Endothelial cell of umbilical vein (primary cell): ENCODE results near the gene MFAP4. TPM values are rescaled to one million over a fixed set of nuclear protein-coding genes. Genes with fewer than 3 reads are reported as not detected.

Experiments
- Bru-seq: library from RNA; stranded (reverse); fragments of 400-500 nt; gene quantifications from one replicate; lab custom pipeline; 2021; lab: Mats Ljungman, UMichigan
- BruChase-seq, 2 experiments: library from RNA; stranded (reverse); fragments of 400-500 nt; gene quantifications; one replicate each; lab custom pipeline; 2021; lab: Mats Ljungman, UMichigan
- BruUV-seq: library from RNA; stranded (reverse); fragments of 400-500 nt; replicated peaks from 2 replicates; lab custom pipeline; 2021; lab: Mats Ljungman, UMichigan
- CTCF ChIA-PET: fragments of 300-600, 350-600 bp; sonication (Branson Sonifier 250); formaldehyde crosslinking; loops from one replicate; lab custom pipeline; 2021; ENCODE audit warnings: antibody characterized with exemption, inconsistent platforms; lab: Charles Lee
- POLR2A ChIA-PET: fragments of 300-600, 350-600 bp; sonication (Branson Sonifier 250); formaldehyde crosslinking; loops from one replicate; lab custom pipeline; 2021; ENCODE audit warnings: antibody characterized with exemption, inconsistent platforms; lab: Charles Lee
- DNase-seq: peaks from one replicate; pipeline ENCODE4 v3.0.0-alpha.2; 2011; ENCODE audit warnings: low read depth, low spot score
- FAIRE-seq: peaks from 2 replicates; lab custom pipeline; 2011; peaks lifted over from hg19 to GRCh38; lab: Jason Lieb, UNC
- H2AFZ ChIP-seq: 2 replicates; pipeline ENCODE4 v1.6.0; 2012; ENCODE audit warnings: low read depth, low read length, control low read depth, inconsistent platforms
- H3K27ac ChIP-seq: 2 replicates; pipeline ENCODE4 v1.5.1; 2011; ENCODE audit warnings: low read depth, mild to moderate bottlenecking, control low read depth, low read length, moderate library complexity; ENCODE audit not compliant: insufficient read depth
- H3K27me3 ChIP-seq, 2 experiments: 2 replicates each; pipeline versions ENCODE4 v1.6.0 to v1.6.1; 2011; ENCODE audit warnings: low read length in 2 of 2, mixed read lengths in 1 of 2; ENCODE audit not compliant: control insufficient read depth in 2 of 2, insufficient read depth in 2 of 2
- H3K36me3 ChIP-seq, 2 experiments: 2 replicates in 1 of 2; 3 replicates in 1 of 2; pipeline ENCODE4 v1.5.1; 2011; ENCODE audit warnings: low read length in 2 of 2, mild to moderate bottlenecking in 1 of 2, moderate library complexity in 1 of 2; ENCODE audit not compliant: control insufficient read depth in 2 of 2, insufficient read depth in 2 of 2; ENCODE audit errors: extremely low read depth in 1 of 2
- H3K4me1 ChIP-seq: 3 replicates; pipeline ENCODE4 v1.5.1; 2011; ENCODE audit warnings: mild to moderate bottlenecking, low read length; ENCODE audit not compliant: control insufficient read depth, insufficient read depth; ENCODE audit errors: extremely low read depth
- H3K4me2 ChIP-seq: 2 replicates; pipeline ENCODE4 v1.6.1; 2011; ENCODE audit warnings: low read length, control low read depth, mixed read lengths; ENCODE audit not compliant: insufficient read depth
- H3K4me3 ChIP-seq, 3 experiments: fragments of 200-600 bp in 1 of 3; sonication (generic), shearing (Covaris generic) in 1 of 3; replicated peaks in 1 of 3; 2 replicates each; pipeline ENCODE4 v1.5.1; 2011 to 2016; ENCODE audit warnings: control low read depth in 3 of 3, low read length in 3 of 3, mild to moderate bottlenecking in 2 of 3, inconsistent platforms in 1 of 3, low read depth in 1 of 3, moderate library complexity in 1 of 3; ENCODE audit not compliant: insufficient read depth in 1 of 3
- H3K79me2 ChIP-seq: 2 replicates; pipeline ENCODE4 v1.6.0; 2012; ENCODE audit warnings: low read length, inconsistent platforms; ENCODE audit not compliant: control insufficient read depth, insufficient read depth
- H3K9ac ChIP-seq: replicated peaks from 2 replicates; pipeline ENCODE3; 2011; ENCODE audit warnings: low read length, control low read depth; ENCODE audit not compliant: insufficient read depth; ENCODE audit errors: extremely low read depth
- H3K9me1 ChIP-seq: replicated peaks from 3 replicates; pipeline ENCODE4 v1.6.0; 2011; ENCODE audit warnings: mild to moderate bottlenecking, low read length; ENCODE audit not compliant: control insufficient read depth, insufficient read depth; ENCODE audit errors: extremely low read depth
- H3K9me3 ChIP-seq: replicated peaks from 2 replicates; pipeline ENCODE4 v1.5.1; 2012; ENCODE audit warnings: low read length, inconsistent platforms; ENCODE audit not compliant: control insufficient read depth, insufficient read depth
- H4K20me1 ChIP-seq: replicated peaks from 2 replicates; pipeline ENCODE3; 2011; ENCODE audit warnings: mild to moderate bottlenecking, low read length; ENCODE audit not compliant: control insufficient read depth, insufficient read depth; ENCODE audit errors: extremely low read depth
- EZH2 ChIP-seq: IDR thresholded peaks from 2 replicates; pipeline ENCODE4 v1.6.1; 2012; ENCODE audit warnings: borderline replicate concordance, low read depth, mild to moderate bottlenecking, moderate library complexity, low read length, inconsistent platforms; ENCODE audit not compliant: severe bottlenecking
- GATA2 ChIP-seq: IDR thresholded peaks from 2 replicates; pipeline ENCODE4 v1.7.0; 2011; ENCODE audit warnings: low read depth, mild to moderate bottlenecking, moderate library complexity, mixed read lengths, low read length; ENCODE audit not compliant: insufficient read length, insufficient read depth
- POLR2AphosphoS5 ChIP-seq: IDR thresholded peaks from 2 replicates; pipeline ENCODE4 v1.6.1; 2012; ENCODE audit warnings: low read depth, mild to moderate bottlenecking, control low read depth, low read length, moderate library complexity; ENCODE audit not compliant: insufficient read depth
- dilution Hi-C: fragments of 300-500 bp; cut with MboI; formaldehyde crosslinking; loops from one replicate; pipeline ENCODE4 v1.15.0; 2019; ENCODE audit warnings: low sequenced_read_pairs; ENCODE audit not compliant: extremely low pct_ligation_motif_present
- intact Hi-C: fragments of 100-400 bp; cut with micrococcal nuclease; formaldehyde crosslinking; loops from one replicate; pipeline ENCODE4 v1.10.0; 2022
- long read RNA-seq: library from polyadenylated mRNA; stranded (forward); transcript quantifications from one replicate; pipeline ENCODE4 v2.0.0, GENCODE V29; 2021
- polyA minus RNA-seq, 3 experiments: library from RNA; depleted of rRNA, polyadenylated mRNA; stranded (reverse); fragments of >200 nt; gene quantifications; 1 replicate in 1 of 3; 2 replicates in 2 of 3; pipeline ENCODE4 v1.2.3, GENCODE V29; 2011
- polyA plus RNA-seq, 4 experiments: library from polyadenylated mRNA; depleted of rRNA in 3 of 4; stranded (reverse) in 3 of 4; unstranded in 1 of 4; fragments of >200 nt; gene quantifications; 2 replicates each; pipeline versions ENCODE4 v1.2.1 to v1.2.3, GENCODE V29; 2011 to 2012; ENCODE audit warnings: missing spikeins in 1 of 4
- total RNA-seq: library from RNA; stranded (reverse); gene quantifications from 2 replicates; pipeline ENCODE4 v1.2.3, GENCODE V29; 2021
- TF ChIP-seq, protein P1 (sequence below), 2 donors: IDR thresholded peaks; 1 replicate in 1 of 2; 2 replicates in 1 of 2; pipeline ENCODE4 v1.5.1; 2011; ENCODE audit warnings: low read length in 2 of 2, mild to moderate bottlenecking in 2 of 2, moderate library complexity in 2 of 2, control low read depth in 1 of 2, inconsistent platforms in 1 of 2, low read depth in 1 of 2; ENCODE audit not compliant: insufficient read depth in 1 of 2; ENCODE audit errors: extremely low read depth in 1 of 2
- TF ChIP-seq, protein P2 (sequence below): IDR thresholded peaks from 2 replicates; pipeline ENCODE4 v1.6.1; 2011; ENCODE audit not compliant: insufficient read depth, insufficient read length

Gene MFAP4
- total RNA-seq (not detected in 2 replicates), polyA plus RNA-seq (not detected in 2 replicates), polyA minus RNA-seq (not detected in 2 replicates), Bru-seq, nascent RNA (not detected), BruChase-seq, experiment 1, labeled RNA remaining after a 6-hour chase (not detected), BruChase-seq, experiment 2, labeled RNA remaining after a 2-hour chase (not detected)
- not detected in 2 replicates for polyA plus RNA-seq (2011; cell fraction: cytosol; rRNA removed)
- polyA plus RNA-seq (2011; cell fraction: nucleus; rRNA removed), result not detected in 2 replicates
- 0.29 TPM in 1 of 2 replicates, not detected in the other for polyA plus RNA-seq (2012)
- polyA minus RNA-seq (2011; cell fraction: cytosol; rRNA and poly(A)+ RNA removed), result not detected
- polyA minus RNA-seq (2011; cell fraction: nucleus; rRNA and poly(A)+ RNA removed), result not detected in 2 replicates
- long read RNA-seq, result 0 reads

DNA sequence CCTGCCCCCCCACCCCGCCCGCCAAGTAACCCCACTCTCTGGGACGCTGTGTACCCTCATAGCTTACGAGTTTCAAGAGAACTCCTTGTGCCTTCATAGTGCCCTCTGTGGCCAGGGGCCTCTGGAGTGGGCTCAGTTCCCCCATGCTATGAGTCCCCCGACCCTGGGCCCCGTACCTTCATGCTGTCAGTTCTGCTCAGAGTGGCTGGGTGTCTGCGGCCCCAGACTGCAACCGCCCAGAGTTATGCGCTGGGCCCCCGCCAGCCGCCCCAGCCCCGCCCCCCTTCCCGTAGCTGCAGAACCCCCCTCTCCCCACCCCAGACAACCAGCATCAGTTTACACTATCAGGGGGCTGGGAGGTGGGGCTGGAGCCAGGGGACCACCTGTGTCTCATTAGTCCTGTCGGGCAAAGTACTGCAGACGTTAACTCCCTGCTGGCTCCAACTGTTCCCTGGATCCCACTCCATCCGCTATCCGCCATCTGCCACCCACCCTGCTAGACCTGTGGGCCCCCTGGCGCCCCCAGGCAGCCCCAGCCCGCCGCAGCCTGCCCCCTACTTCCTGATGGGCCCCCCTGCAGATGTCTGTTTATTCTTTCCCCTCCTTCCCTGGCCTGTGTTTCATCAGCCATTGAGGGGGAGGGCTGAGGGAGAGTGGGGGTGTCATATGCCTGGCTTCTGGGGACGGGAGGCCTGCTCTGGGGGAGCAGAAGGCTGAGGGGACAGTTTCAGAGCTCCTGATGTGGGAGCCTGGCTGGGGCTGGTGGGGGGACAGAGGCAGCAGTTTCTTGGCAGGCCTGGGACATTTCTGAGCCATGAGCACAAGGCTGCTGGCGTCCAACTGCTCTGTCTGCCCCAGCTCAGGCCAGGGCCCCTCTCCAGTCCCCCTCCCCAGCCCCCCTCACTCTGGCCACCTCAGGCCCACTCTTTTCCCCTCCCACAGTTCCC, at the start of gene MFAP4:
MFAP4 (minus strand) TSS at position 217 of the 947 bp plus-strand sequence; CDS start at position 182, 35 bp downstream.
- no peak within 1 kb of the TSS for H3K4me2 ChIP-seq
- ChIA-PET POLR2A (interaction anchor here (1.2 kb wide), 1 partner anchor 9 kb away, joined by 3 read pairs; the partner anchor contains the start of gene MAPK7), CTCF (interaction anchor here (0.7 to 1.1 kb wide), 2 partner anchors 9 kb away, joined by 3 to 4 read pairs; partner anchors contain the start of gene MAPK7)
- no peaks in the 10 kb centered on the region for H3K4me1 ChIP-seq
- intact Hi-C loops (no loop called here), dilution Hi-C loops (no loop called here)
- no peaks in the 10 kb centered on the region for H3K9me1 ChIP-seq
- peaks cover 6 to 11% of the 10 kb centered on the region in 2 experiments for H3K27me3 ChIP-seq
- TF ChIP-seq GATA2 (no peak), EZH2 (peak; percentile 24), POLR2AphosphoS5 (no peak)
- TF ChIP-seq, protein P1, sequence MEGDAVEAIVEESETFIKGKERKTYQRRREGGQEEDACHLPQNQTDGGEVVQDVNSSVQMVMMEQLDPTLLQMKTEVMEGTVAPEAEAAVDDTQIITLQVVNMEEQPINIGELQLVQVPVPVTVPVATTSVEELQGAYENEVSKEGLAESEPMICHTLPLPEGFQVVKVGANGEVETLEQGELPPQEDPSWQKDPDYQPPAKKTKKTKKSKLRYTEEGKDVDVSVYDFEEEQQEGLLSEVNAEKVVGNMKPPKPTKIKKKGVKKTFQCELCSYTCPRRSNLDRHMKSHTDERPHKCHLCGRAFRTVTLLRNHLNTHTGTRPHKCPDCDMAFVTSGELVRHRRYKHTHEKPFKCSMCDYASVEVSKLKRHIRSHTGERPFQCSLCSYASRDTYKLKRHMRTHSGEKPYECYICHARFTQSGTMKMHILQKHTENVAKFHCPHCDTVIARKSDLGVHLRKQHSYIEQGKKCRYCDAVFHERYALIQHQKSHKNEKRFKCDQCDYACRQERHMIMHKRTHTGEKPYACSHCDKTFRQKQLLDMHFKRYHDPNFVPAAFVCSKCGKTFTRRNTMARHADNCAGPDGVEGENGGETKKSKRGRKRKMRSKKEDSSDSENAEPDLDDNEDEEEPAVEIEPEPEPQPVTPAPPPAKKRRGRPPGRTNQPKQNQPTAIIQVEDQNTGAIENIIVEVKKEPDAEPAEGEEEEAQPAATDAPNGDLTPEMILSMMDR (IDR thresholded peaks at IDR 0.05; ENCODE audit: extremely low read depth in 1 of 2, insufficient read depth in 1 of 2, low read depth in 1 of 2, low read length in 2 of 2), result no peak
- TF ChIP-seq, protein P2, sequence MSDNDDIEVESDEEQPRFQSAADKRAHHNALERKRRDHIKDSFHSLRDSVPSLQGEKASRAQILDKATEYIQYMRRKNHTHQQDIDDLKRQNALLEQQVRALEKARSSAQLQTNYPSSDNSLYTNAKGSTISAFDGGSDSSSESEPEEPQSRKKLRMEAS, result no peak
- DNase-seq (no peak), FAIRE-seq (no peak)
- no TSS peak for BruUV-seq
- H3K27ac ChIP-seq, result no peak within 1 kb of the TSS
- H3K9ac ChIP-seq, result no peak within 1 kb of the TSS
- no peaks in the 10 kb centered on the region for H4K20me1 ChIP-seq
- H3K79me2 ChIP-seq, result no peaks in the 10 kb centered on the region
- no peak within 1 kb of the TSS for H3K4me3 ChIP-seq
- no peak within 1 kb of the TSS for H2AFZ ChIP-seq
- no peaks in the 10 kb centered on the region for H3K9me3 ChIP-seq
- peaks cover 5 to 21% of the 10 kb centered on the region in 2 experiments for H3K36me3 ChIP-seq
